NT2/D1 (cell line): Measurements from ENCODE around the gene FBXW8.

ENCODE experiments used
- SUZ12 ChIP-seq: IDR thresholded peaks from 2 replicates; pipeline ENCODE4 v1.6.1; 2011; ENCODE audit not compliant: insufficient read length, insufficient read depth; ENCODE audit errors: extremely low read depth
- ZNF274 ChIP-seq: IDR thresholded peaks from 2 replicates; pipeline ENCODE4 v1.6.1; 2011; ENCODE audit warnings: mild to moderate bottlenecking, low read depth, low read length

- TF ChIP-seq SUZ12 (no peak), ZNF274 (no peak)
Measured at GRCh38 chr12:116903818-116904217, 6.9 kb upstream of the FBXW8 start.
